ENCODE data around the gene SFSWAP. TPM values are rescaled to one million over a fixed set of nuclear protein-coding genes. Genes with fewer than 3 reads are reported as not detected.
"Not testable (repeated sequence)": the region's sequence is repeated elsewhere in the genome, so short reads cannot be mapped to it uniquely, and the experiment has no call there.

SFSWAP gene
- polyA plus RNA-seq, 4 donors, result 19.7 to 34.7 (median 33.4) TPM

DNA sequence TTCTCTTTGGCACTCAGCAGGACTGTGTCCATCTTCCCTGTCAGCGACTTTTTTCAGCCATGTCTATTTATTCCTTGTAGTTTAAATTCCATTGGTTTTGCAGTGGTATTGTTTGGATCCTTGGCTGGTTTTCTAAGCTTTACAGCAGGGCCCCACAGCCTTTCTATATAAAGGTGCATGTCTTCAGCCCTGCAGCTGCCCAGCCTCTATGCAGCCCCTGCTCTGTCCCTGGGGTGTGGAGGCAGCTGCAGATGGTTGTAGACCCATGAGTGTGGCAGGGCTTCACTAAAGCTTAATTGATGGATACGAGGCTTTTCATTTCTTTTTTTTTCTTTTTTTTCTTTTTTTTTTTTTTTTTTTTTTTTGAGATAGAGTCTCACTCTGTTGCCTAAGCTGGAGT is 29.7 kb downstream of the SFSWAP start:
- Histone ChIP-seq H3K4me3 (ENCODE audit: low read depth in 1 of 3, low read length in 3 of 3) (no peak overlapping the region), H3K36me3 (ENCODE audit: control insufficient read depth in 3 of 3, insufficient read depth in 2 of 3, low read depth in 1 of 3, low read length in 3 of 3) (peaks cover 10 to 49% (median 11%) of the 10 kb centered on the region in 3 donors), H3K4me1 (ENCODE audit: control insufficient read depth in 3 of 3, insufficient read depth in 2 of 3, low read depth in 1 of 3, low read length in 2 of 3) (no peaks in the 10 kb centered on the region), H3K27ac (ENCODE audit: low read depth in 1 of 3, low read length in 2 of 3) (no peak overlapping the region), H3K27me3 (ENCODE audit: control insufficient read depth in 3 of 3, insufficient read depth in 3 of 3, low read length in 3 of 3) (no peaks in the 10 kb centered on the region), H3K9me3 (ENCODE audit: control insufficient read depth in 2 of 2, insufficient read depth in 1 of 2, low read depth in 1 of 2, low read length in 1 of 2) (peaks cover 0 to 23% of the 10 kb centered on the region in 2 donors)
- 87 to 92% (median 88%) methylated on average over 2 of the region's 2 CpGs for WGBS, 3 donors
- DNase-seq, result no peak
- FAIRE-seq, result no peak

DNA sequence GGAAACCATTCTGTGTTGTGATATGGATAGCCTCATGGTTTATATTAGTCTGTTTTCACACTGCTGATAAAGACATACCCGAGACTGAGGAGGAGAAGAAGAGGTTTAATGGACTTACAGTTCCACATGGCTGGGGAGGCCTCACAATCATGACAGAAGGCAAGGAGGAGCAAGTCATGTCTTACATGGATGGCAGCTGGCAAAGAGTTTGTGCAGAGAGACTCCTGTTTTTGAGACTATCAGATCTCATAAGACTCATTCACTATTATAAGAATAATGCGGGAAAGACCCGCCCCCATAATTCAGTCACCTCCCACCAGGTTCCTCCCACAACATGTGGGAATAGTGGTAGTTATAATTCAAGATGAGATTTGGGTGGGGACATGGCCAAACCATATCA is 31.9 kb downstream of the SFSWAP start:
- H3K27me3 ChIP-seq (ENCODE audit: control insufficient read depth in 3 of 3, insufficient read depth in 3 of 3, low read length in 3 of 3); H3K4me1 ChIP-seq (ENCODE audit: control insufficient read depth in 3 of 3, insufficient read depth in 2 of 3, low read depth in 1 of 3, low read length in 2 of 3); FAIRE-seq; H3K4me3 ChIP-seq (ENCODE audit: low read depth in 1 of 3, low read length in 3 of 3); DNase-seq; H3K27ac ChIP-seq (ENCODE audit: low read depth in 1 of 3, low read length in 2 of 3): not testable (repeated sequence)
- WGBS, 3 donors, result 95 to 100% (median 97%) methylated on average over 3 of the region's 3 CpGs
- H3K36me3 ChIP-seq (ENCODE audit: control insufficient read depth in 3 of 3, insufficient read depth in 2 of 3, low read depth in 1 of 3, low read length in 3 of 3), result peaks cover 11 to 55% (median 20%) of the 10 kb centered on the region in 3 donors
- H3K9me3 ChIP-seq (ENCODE audit: control insufficient read depth in 2 of 2, insufficient read depth in 1 of 2, low read depth in 1 of 2, low read length in 1 of 2), result peaks cover 0 to 23% of the 10 kb centered on the region in 2 donors

DNA sequence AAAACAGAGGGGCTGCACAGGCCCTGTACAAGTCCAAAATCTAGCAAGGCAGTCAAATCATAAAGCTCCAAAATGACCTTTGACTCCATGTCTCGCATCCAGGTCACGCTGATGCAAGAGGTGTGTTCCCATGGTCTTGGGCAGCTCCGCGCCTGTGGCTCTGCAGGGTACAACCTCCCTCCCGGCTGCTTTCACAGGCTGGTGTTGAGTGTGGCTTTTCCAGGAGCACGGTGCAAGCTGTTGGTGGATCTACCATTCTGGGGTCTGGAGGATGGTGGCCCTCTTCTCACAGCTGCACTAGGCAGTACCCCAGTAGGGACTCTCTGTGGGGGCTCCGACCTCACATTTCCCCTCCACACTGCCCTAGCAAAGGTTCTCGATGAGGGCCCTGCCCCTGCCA is 32.5 kb downstream of the SFSWAP start:
- Histone ChIP-seq H3K36me3 (ENCODE audit: control insufficient read depth in 3 of 3, insufficient read depth in 2 of 3, low read depth in 1 of 3, low read length in 3 of 3) (peaks cover 11 to 56% (median 20%) of the 10 kb centered on the region in 3 donors), H3K9me3 (ENCODE audit: control insufficient read depth in 2 of 2, insufficient read depth in 1 of 2, low read depth in 1 of 2, low read length in 1 of 2) (peaks cover 0 to 23% of the 10 kb centered on the region in 2 donors)
- FAIRE-seq; DNase-seq; H3K27ac ChIP-seq (ENCODE audit: low read depth in 1 of 3, low read length in 2 of 3); H3K4me1 ChIP-seq (ENCODE audit: control insufficient read depth in 3 of 3, insufficient read depth in 2 of 3, low read depth in 1 of 3, low read length in 2 of 3); H3K27me3 ChIP-seq (ENCODE audit: control insufficient read depth in 3 of 3, insufficient read depth in 3 of 3, low read length in 3 of 3); H3K4me3 ChIP-seq (ENCODE audit: low read depth in 1 of 3, low read length in 3 of 3): not testable (repeated sequence)
- WGBS, 3 donors, result 96 to 100% (median 98%) methylated on average over 8 of the region's 8 CpGs

DNA sequence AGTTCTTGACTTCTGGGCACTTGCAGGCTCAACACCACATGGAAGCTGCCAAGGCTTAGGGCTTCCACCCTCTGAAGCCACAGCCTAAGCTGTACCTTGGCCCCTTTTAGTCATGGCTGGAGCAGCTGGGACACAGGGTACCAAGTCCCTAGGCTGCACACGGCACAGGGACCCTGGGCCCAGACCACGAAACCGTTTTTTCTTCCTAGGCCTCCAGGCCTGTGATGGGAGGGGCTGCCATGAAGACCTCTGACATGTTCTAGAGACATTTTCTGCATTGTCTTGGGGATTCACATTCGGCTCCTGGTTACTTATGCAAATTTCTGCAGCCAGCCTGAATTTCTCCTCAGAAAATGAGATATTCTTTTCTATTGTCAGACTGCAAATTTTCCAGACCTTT is 33.0 kb downstream of the SFSWAP start:
- DNase-seq; FAIRE-seq; H3K27ac ChIP-seq (ENCODE audit: low read depth in 1 of 3, low read length in 2 of 3); H3K27me3 ChIP-seq (ENCODE audit: control insufficient read depth in 3 of 3, insufficient read depth in 3 of 3, low read length in 3 of 3); H3K4me3 ChIP-seq (ENCODE audit: low read depth in 1 of 3, low read length in 3 of 3); H3K4me1 ChIP-seq (ENCODE audit: control insufficient read depth in 3 of 3, insufficient read depth in 2 of 3, low read depth in 1 of 3, low read length in 2 of 3): not testable (repeated sequence)
- Histone ChIP-seq H3K36me3 (ENCODE audit: control insufficient read depth in 3 of 3, insufficient read depth in 2 of 3, low read depth in 1 of 3, low read length in 3 of 3) (peaks cover 11 to 55% (median 20%) of the 10 kb centered on the region in 3 donors), H3K9me3 (ENCODE audit: control insufficient read depth in 2 of 2, insufficient read depth in 1 of 2, low read depth in 1 of 2, low read length in 1 of 2) (peaks cover 0 to 23% of the 10 kb centered on the region in 2 donors)
- 92 to 99% (median 99%) methylated on average over 4 of the region's 4 CpGs for WGBS, 3 donors

DNA sequence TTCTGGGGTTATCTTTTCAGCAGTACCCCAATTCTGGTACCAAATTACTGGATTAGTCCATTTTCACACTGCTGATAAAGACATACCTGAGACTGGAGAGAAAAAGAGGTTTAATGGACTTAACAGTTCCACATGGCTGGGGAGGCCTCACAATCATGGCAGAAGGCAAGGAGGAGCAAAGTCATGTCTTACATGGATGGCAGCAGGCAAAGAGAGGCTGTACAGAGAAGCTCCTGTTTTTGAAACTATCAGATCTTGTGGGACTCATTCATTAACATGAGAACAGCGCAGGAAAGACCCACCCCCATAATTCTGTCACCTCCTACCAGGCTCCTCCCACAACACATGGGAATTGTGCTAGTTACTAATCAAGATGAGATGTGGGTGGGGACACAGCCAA is 33.8 kb downstream of the SFSWAP start:
- Histone ChIP-seq H3K36me3 (ENCODE audit: control insufficient read depth in 3 of 3, insufficient read depth in 2 of 3, low read depth in 1 of 3, low read length in 3 of 3) (peaks cover 11 to 59% (median 20%) of the 10 kb centered on the region in 3 donors), H3K9me3 (ENCODE audit: control insufficient read depth in 2 of 2, insufficient read depth in 1 of 2, low read depth in 1 of 2, low read length in 1 of 2) (peaks cover 0 to 23% of the 10 kb centered on the region in 2 donors)
- H3K4me3 ChIP-seq (ENCODE audit: low read depth in 1 of 3, low read length in 3 of 3); H3K27ac ChIP-seq (ENCODE audit: low read depth in 1 of 3, low read length in 2 of 3); DNase-seq; FAIRE-seq; H3K27me3 ChIP-seq (ENCODE audit: control insufficient read depth in 3 of 3, insufficient read depth in 3 of 3, low read length in 3 of 3); H3K4me1 ChIP-seq (ENCODE audit: control insufficient read depth in 3 of 3, insufficient read depth in 2 of 3, low read depth in 1 of 3, low read length in 2 of 3): not testable (repeated sequence)
- WGBS, 3 donors, result 92 to 98% (median 97%) methylated on average over 1 of the region's 1 CpG

DNA sequence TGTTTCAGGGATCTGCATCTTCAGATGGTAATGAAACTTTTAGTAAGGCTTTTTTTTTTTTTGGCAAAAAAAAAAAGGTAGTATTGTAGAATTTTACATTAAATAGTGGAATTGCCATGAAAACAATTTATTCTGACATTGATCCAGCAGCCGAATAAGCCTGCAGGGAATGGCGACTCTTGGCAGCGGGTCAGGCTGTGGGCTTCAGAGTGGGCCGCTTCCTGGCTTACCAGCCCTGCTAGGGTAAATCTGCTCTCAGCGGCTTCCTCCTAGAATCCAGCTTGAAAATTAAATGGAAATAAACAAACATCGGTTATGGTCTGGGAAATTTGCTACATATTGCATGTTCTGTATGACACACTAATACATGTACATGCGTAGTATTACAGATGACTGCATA is 34.8 kb downstream of the SFSWAP start:
- FAIRE-seq (no peak), DNase-seq (no peak)
- H3K36me3 ChIP-seq (ENCODE audit: control insufficient read depth in 3 of 3, insufficient read depth in 2 of 3, low read depth in 1 of 3, low read length in 3 of 3), result peaks cover 9 to 61% (median 17%) of the 10 kb centered on the region in 3 donors
- no peaks in the 10 kb centered on the region for H3K27me3 ChIP-seq (ENCODE audit: control insufficient read depth in 3 of 3, insufficient read depth in 3 of 3, low read length in 3 of 3)
- H3K9me3 ChIP-seq (ENCODE audit: control insufficient read depth in 2 of 2, insufficient read depth in 1 of 2, low read depth in 1 of 2, low read length in 1 of 2), result peaks cover 0 to 23% of the 10 kb centered on the region in 2 donors
- whole genome bisulfite sequencing, 3 donors, result 97 to 99% (median 99%) methylated on average over 7 of the region's 7 CpGs
- H3K4me3 ChIP-seq (ENCODE audit: low read depth in 1 of 3, low read length in 3 of 3), result no peak overlapping the region
- H3K4me1 ChIP-seq (ENCODE audit: control insufficient read depth in 3 of 3, insufficient read depth in 2 of 3, low read depth in 1 of 3, low read length in 2 of 3), result no peaks in the 10 kb centered on the region
- no peak overlapping the region for H3K27ac ChIP-seq (ENCODE audit: low read depth in 1 of 3, low read length in 2 of 3)

DNA sequence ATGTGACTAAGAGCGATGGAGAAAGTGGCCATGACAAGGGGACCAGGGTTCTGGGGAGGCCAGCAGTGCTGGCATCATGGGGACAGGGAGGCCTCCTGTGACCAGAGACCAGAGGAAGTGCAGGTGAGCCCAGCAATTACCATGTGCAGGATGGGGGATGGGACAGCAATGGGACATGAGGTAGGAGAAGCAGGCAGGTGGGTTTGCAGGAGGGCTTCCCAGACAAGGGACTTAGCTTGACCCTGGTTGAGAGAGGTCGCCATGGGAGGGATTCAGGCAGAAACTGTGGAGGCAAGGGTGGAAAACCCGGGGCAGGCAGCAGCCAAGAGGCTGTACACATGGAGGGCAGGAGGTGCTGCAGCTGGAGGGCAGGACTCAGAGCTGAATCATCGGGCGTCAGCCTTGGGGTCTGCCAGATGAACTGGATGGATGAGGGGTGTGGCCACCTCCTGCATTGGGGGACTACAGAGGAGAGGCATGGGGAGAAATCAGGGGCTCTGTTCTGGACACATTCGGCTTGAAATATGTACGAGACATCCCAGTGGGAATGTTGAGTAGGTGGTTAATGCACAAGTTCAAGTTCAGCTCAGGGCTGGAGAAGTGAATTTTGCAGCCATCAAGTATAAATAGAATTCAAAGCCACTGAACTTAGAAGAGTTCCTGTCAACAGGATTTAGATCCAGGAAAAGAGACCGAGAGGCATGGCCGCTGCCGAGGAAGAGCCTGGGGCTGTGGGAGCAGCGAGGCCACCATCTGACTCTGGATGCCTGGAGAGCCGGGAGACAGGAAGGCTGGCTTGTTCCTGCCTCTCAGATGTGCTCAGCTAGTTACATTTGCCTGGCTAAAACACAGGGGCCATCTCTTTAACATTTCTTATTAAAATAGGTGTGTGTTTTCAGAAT is 36.6 kb downstream of the SFSWAP start:
- Histone ChIP-seq H3K4me3 (ENCODE audit: low read depth in 1 of 3, low read length in 3 of 3) (no peak overlapping the region), H3K27ac (ENCODE audit: low read depth in 1 of 3, low read length in 2 of 3) (no peak overlapping the region), H3K4me1 (ENCODE audit: control insufficient read depth in 3 of 3, insufficient read depth in 2 of 3, low read depth in 1 of 3, low read length in 2 of 3) (no peaks in the 10 kb centered on the region), H3K27me3 (ENCODE audit: control insufficient read depth in 3 of 3, insufficient read depth in 3 of 3, low read length in 3 of 3) (no peaks in the 10 kb centered on the region), H3K36me3 (ENCODE audit: control insufficient read depth in 3 of 3, insufficient read depth in 2 of 3, low read depth in 1 of 3, low read length in 3 of 3) (peaks cover 6 to 60% (median 11%) of the 10 kb centered on the region in 3 donors), H3K9me3 (ENCODE audit: control insufficient read depth in 2 of 2, insufficient read depth in 1 of 2, low read depth in 1 of 2, low read length in 1 of 2) (peaks cover 0 to 22% of the 10 kb centered on the region in 2 donors)
- 90 to 96% (median 93%) methylated on average over 12 of the region's 12 CpGs for WGBS, 3 donors
- DNase-seq, result no peak
- FAIRE-seq, result no peak

DNA sequence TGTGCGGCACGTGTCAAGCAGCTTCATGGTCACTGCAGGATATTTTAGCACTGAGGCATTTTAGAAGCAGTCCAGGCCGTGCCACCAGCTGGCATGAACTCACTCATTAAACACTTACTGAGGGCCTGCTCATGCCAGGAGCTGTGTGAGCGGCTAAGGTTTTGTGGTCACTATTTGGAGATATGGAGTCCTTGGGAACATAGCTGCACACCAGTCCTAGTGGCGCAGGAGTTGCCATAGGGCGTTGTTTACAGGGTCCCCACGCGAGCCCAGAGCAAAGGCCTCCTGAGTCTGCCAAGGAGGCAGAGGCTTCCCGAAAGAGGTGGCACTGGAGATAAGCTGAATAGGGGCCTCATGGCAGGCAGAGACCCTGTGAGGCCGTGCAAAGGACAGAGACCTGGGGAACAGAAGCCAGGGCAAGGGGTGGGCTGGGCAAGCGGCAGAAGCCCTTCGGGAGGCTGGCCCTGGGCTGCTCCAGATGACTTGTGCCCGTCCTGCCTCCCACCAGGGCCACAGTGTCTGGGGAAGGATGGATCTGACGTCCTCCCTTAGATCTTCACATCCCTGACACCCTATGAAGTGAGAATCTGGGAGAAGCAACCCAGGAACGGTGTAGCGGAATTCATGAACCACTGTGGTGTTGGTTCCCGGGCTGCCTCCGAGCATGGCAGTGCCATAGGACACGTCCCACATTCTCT is 38.9 kb downstream of the SFSWAP start:
- H3K4me3 ChIP-seq (ENCODE audit: low read depth in 1 of 3, low read length in 3 of 3), result no peak overlapping the region
- H3K36me3 ChIP-seq (ENCODE audit: control insufficient read depth in 3 of 3, insufficient read depth in 2 of 3, low read depth in 1 of 3, low read length in 3 of 3), result peaks cover 4 to 65% (median 12%) of the 10 kb centered on the region in 3 donors
- 94 to 97% (median 97%) methylated on average over 19 of the region's 19 CpGs for WGBS, 3 donors
- DNase-seq (no peak), FAIRE-seq (no peak)
- no peaks in the 10 kb centered on the region for H3K4me1 ChIP-seq (ENCODE audit: control insufficient read depth in 3 of 3, insufficient read depth in 2 of 3, low read depth in 1 of 3, low read length in 2 of 3)
- H3K9me3 ChIP-seq (ENCODE audit: control insufficient read depth in 2 of 2, insufficient read depth in 1 of 2, low read depth in 1 of 2, low read length in 1 of 2), result peaks cover 0 to 1% of the 10 kb centered on the region in 2 donors
- no peak overlapping the region for H3K27ac ChIP-seq (ENCODE audit: low read depth in 1 of 3, low read length in 2 of 3)
- no peaks in the 10 kb centered on the region for H3K27me3 ChIP-seq (ENCODE audit: control insufficient read depth in 3 of 3, insufficient read depth in 3 of 3, low read length in 3 of 3)
